Fibroblast of gingiva (primary cell): ENCODE data around the gene KCNQ1.

Experiments used
- DNase-seq: peaks from one replicate; pipeline ENCODE4 v3.0.0-alpha.2; 2011; ENCODE audit warnings: low read depth

Gene KCNQ1

GRCh38 chr11:2699531-2700414 is 255.0 kb downstream of the KCNQ1 start, which contains the start of gene KCNQ1OT1:
Gene KCNQ1OT1 (minus strand): TSS chr11:2699994.
- DNase-seq = peak; percentile 93

GRCh38 chr11:2700415-2701211 is 255.8 kb downstream of the KCNQ1 start:
- DNase-seq = peak; percentile 25

GRCh38 chr11:2701230-2701629 is 256.4 kb downstream of the KCNQ1 start:
- no peak for DNase-seq

- no peak for DNase-seq
Measured at GRCh38 chr11:2701898-2702434, 257.2 kb downstream of the KCNQ1 start.

- DNase-seq = no peak
Measured at GRCh38 chr11:2702771-2703362, 258.1 kb downstream of the KCNQ1 start.

GRCh38 chr11:2703363-2704141 is 258.7 kb downstream of the KCNQ1 start:
- DNase-seq = no peak

- DNase-seq = no peak
Measured at GRCh38 chr11:2704356-2704755, 259.5 kb downstream of the KCNQ1 start.

- DNase-seq = no peak
Measured at GRCh38 chr11:2704896-2705606, 260.2 kb downstream of the KCNQ1 start.

- no peak for DNase-seq
Measured at GRCh38 chr11:2706321-2706720, 261.5 kb downstream of the KCNQ1 start.

- no peak for DNase-seq
Measured at GRCh38 chr11:2707736-2708135, 262.9 kb downstream of the KCNQ1 start.

- peak; percentile 27 for DNase-seq
Measured at GRCh38 chr11:2708151-2708581, 263.4 kb downstream of the KCNQ1 start.

GRCh38 chr11:2708757-2709281 is 264.0 kb downstream of the KCNQ1 start:
- DNase-seq = peak; percentile 65

- DNase-seq = peak; percentile 42
Measured at GRCh38 chr11:2709429-2709828, 264.6 kb downstream of the KCNQ1 start.

GRCh38 chr11:2711161-2711560 is 266.4 kb downstream of the KCNQ1 start:
- DNase-seq = no peak

- DNase-seq = no peak
Measured at GRCh38 chr11:2713094-2713493, 268.3 kb downstream of the KCNQ1 start.

- peak; percentile 21 for DNase-seq
Measured at GRCh38 chr11:2713661-2714462, 269.1 kb downstream of the KCNQ1 start.

GRCh38 chr11:2714463-2714800 is 269.6 kb downstream of the KCNQ1 start:
- DNase-seq = no peak

GRCh38 chr11:2714871-2715270 is 270.1 kb downstream of the KCNQ1 start:
- DNase-seq = no peak

- no peak for DNase-seq
Measured at GRCh38 chr11:2715716-2716350, 271.0 kb downstream of the KCNQ1 start.
